Adipose tissue (tissue), 3 donors: ENCODE data around the gene DYSF. TPM values are rescaled to one million over a fixed set of nuclear protein-coding genes. Genes with fewer than 3 reads are reported as not detected.

Source experiments
- H3K27ac ChIP-seq: one replicate; pipeline ENCODE4 v1.5.1; 2013; ENCODE audit warnings: low read depth, low read length
- WGBS, 3 donors: extraction: QIAGEN DNeasy Blood & Tissue Kit; methylation state at CpG; one replicate each; pipeline ENCODE4 v1.1.7; 2013; 5-methylcytosine and 5-hydroxymethylcytosine counted together
- polyA plus RNA-seq, 3 donors: library from polyadenylated mRNA; stranded (reverse); fragments of 200-250 nt; gene quantifications; one replicate each; pipeline ENCODE4 v1.2.3, GENCODE V29; 2013
- donor health status: healthy with polysubstance abuse.
- donor health status: Bipolar disorder and iron deficiency.
- donor health status: healthy.

DYSF gene
- polyA plus RNA-seq, 3 donors = 1.5 to 24.0 (median 20.7) TPM

DNA sequence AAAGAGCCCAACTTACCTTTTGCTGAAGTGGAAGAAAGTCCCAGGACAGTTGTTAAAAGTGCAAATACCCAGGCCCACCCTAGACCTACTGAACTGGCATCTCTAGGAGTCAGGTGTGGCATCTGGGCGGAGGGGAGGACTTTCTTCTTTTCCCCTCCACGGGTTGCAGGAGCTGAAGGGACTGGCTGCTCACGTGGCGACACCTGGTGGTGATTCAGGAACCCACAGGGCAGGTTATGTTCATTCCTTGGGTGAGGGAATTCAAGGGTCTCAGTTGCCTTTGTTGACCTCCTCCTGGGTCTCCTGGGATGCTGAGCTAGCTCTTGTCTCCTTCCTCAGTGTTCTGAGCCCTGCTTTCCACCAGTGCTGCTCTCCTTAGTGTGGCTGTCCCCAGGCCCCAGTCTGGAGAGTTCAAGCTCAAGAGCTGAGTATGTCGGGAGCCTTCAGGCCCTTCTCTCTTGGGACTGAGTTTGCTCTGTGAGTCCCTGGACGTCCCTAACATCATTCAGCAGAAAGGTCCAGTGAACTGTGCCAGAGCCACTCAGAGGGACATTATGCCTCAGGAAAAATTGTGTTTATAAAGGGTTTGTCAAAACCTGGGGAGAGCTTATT, 56.9 kb downstream of the DYSF start:
- 12 to 21% (median 17%) methylated on average over 6 of the region's 6 CpGs for WGBS, 3 donors
- no peak overlapping the region for H3K27ac ChIP-seq

GRCh38 chr2:71510938-71511337, 57.6 kb downstream of the DYSF start:
- no peak overlapping the region for H3K27ac ChIP-seq
- 73 to 84% (median 76%) methylated on average over 9 of the region's 9 CpGs for WGBS, 3 donors

DNA sequence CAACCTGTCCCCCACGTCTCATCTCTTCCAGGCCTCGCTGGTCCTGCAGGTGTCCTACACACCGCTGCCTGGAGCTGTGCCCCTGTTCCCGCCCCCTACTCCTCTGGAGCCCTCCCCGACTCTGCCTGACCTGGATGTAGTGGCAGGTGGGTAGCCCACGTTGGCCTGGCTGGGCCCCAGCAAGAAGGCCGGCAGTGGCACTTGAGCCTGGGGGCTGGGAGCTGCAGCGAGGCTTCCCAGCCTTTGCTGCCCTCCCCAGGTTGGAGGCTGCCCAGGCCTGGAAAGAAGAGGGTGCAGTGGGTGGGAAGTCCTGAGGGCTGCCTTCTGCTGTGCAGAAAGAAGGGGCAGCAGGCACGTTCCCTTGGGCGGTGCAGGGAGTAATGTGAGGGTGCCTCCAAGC, 58.4 kb downstream of the DYSF start:
- H3K27ac ChIP-seq = no peak overlapping the region
- WGBS, 3 donors = 66 to 82% (median 77%) methylated on average over 10 of the region's 10 CpGs

- WGBS, 3 donors = 76 to 81% (median 78%) methylated on average over 4 of the region's 4 CpGs
- no peak overlapping the region for H3K27ac ChIP-seq
Measured at GRCh38 chr2:71512386-71512785, 59.0 kb downstream of the DYSF start.

- H3K27ac ChIP-seq = no peak overlapping the region
Measured at GRCh38 chr2:71513096-71513495, 59.7 kb downstream of the DYSF start.

DNA sequence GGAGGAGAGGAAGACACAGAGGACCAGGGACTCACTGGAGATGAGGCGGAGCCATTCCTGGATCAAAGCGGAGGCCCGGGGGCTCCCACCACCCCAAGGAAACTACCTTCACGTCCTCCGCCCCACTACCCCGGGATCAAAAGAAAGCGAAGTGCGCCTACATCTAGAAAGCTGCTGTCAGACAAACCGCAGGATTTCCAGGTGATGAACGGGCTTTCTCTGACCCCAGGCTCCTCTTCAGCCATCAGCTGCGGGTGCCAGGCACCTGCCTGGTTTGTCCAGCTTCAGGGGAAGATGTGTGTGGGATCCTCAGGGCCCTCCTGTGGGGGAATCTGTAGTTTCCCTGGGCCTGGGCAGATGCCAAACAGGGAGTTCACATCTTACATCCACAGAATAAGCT, 60.4 kb downstream of the DYSF start:
- H3K27ac ChIP-seq = no peak overlapping the region
- whole genome bisulfite sequencing, 3 donors = 73 to 87% (median 75%) methylated on average over 11 of the region's 11 CpGs

More at GRCh38 chr2:71513096-71513495, 59.7 kb downstream of the DYSF start:
- 64 to 71% (median 65%) methylated on average over 11 of the region's 11 CpGs for WGBS, 3 donors

DNA sequence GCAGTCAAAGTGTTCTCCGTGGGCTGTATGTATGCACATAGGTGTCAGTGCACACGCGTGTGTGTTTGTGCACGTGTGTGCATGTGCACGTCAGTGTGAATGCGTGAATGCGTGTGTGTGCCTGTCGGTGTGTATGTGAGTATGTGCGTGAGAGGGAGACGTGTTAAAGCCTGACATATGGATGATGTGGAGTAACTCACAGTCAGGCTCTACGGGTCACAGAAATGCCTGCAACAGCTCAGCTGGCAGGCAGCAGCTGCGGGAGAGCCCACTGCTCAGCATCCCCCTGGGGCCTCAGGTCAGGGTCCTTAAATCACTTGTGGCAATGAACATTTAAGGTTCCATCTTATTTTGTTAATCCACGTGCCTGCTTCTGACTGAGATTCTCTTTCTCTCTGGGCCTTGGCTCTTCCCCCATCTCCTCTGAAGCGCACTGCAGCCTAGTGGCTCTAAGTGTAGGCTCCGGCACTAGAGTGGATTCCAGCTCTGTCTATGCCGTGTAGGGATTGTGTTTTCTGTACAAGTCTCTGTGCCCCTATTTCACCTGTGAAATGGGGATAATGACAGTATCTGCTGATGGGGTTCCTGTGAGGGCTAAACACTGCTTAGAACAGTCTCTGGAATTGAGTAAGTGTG, 63.0 kb downstream of the DYSF start:
- WGBS, 3 donors = 72 to 88% (median 83%) methylated on average over 16 of the region's 16 CpGs
- H3K27ac ChIP-seq = no peak overlapping the region

DNA sequence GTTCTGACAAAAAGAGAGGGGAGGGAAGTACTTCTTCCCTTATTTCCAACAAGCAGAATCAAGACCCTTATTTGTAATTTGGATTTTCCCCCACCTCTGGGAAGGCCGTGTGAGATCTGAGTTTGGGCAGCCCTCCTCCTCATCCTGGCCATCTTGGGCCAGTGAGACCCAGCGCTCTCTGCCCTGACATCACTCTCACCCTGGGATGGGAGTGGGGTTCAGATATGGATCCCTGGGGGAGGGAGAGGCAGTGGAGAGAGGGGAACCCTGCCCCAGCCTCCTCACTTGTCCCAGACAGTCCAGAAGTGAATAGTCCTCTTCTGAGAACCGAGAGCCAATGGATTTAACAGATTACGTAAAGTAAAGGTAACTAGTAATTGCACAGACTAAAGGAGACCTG, 64.5 kb downstream of the DYSF start:
- 76 to 86% (median 83%) methylated on average over 4 of the region's 4 CpGs for WGBS, 3 donors

GRCh38 chr2:71521436-71521950, 68.1 kb downstream of the DYSF start:
- no peak overlapping the region for H3K27ac ChIP-seq
- WGBS, 3 donors = 75 to 92% (median 91%) methylated on average over 8 of the region's 8 CpGs

More for the DNA sequence above, 64.5 kb downstream of the DYSF start:
- no peak overlapping the region for H3K27ac ChIP-seq

GRCh38 chr2:71524476-71524875, 71.1 kb downstream of the DYSF start:
- WGBS, 3 donors = 54 to 81% (median 81%) methylated on average over 6 of the region's 6 CpGs
- no peak overlapping the region for H3K27ac ChIP-seq

GRCh38 chr2:71526141-71526540, 72.8 kb downstream of the DYSF start:
- H3K27ac ChIP-seq = no peak overlapping the region
- WGBS, 3 donors = 83 to 90% (median 89%) methylated on average over 17 of the region's 17 CpGs

- no peak overlapping the region for H3K27ac ChIP-seq
- 67 to 87% (median 85%) methylated on average over 9 of the region's 9 CpGs for WGBS, 3 donors
Measured at GRCh38 chr2:71526975-71527374, 73.6 kb downstream of the DYSF start.

- 82 to 93% (median 87%) methylated on average over 10 of the region's 10 CpGs for WGBS, 3 donors
- no peak overlapping the region for H3K27ac ChIP-seq
Measured at GRCh38 chr2:71528131-71528591, 74.8 kb downstream of the DYSF start.

DNA sequence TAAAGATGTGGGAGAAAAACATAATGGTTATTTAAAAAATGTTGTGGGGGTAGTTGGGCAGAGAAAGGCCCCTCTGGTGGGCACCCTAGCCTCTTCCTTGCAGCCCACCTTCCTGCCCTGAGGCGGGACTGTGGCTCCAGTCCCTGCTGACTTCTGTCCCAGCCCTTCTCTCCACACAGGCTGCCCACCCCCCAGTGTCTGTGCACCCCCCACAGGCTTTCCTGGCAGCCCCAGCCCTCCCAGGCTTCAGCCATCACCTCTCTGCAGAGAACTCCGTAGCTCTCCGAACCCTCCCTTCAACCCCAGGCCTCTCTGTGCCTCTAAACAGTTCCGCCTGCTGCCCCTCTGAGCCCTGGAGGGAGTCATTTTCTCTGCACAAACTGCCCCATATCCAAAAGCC, 75.4 kb downstream of the DYSF start:
- no peak overlapping the region for H3K27ac ChIP-seq
- 78 to 95% (median 91%) methylated on average over 4 of the region's 4 CpGs for WGBS, 3 donors

- no peak overlapping the region for H3K27ac ChIP-seq
- 61 to 68% (median 64%) methylated on average over 8 of the region's 8 CpGs for WGBS, 3 donors
Measured at GRCh38 chr2:71530211-71530610, 76.8 kb downstream of the DYSF start.

DNA sequence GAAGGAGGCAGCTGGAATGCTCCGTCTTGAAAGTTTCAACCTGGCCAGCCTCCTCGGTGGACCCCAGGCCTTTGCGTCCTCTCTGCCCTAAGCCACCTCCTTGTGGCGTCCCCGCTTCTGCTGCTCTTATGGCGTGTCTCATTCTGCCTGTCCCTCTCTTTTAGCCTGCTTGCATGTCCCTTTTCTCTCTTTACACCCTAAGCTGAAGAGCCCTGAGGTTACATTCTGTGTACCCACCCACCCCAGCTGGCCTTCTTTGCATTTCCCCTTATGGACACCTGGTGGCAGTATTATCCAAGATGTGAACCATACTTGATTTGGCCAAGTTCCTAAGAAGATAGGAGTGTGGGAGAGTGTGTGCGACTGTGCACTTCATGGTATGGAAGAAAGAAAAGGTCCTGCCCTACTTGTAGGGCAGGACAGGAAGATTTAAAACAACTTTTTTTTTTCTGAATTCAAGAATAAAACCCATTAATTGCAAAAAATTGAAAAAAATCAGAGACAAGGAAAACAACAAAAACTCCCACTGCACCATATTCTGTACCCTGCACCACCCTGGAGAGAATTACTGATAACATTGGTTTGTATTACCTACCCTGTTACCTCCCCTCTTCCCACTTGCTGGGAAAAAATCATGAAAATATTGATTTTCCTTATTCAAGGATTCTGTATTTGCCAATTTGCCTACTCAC, 77.4 kb downstream of the DYSF start:
- no peak overlapping the region for H3K27ac ChIP-seq
- 72 to 76% (median 75%) methylated on average over 7 of the region's 7 CpGs for WGBS, 3 donors

DNA sequence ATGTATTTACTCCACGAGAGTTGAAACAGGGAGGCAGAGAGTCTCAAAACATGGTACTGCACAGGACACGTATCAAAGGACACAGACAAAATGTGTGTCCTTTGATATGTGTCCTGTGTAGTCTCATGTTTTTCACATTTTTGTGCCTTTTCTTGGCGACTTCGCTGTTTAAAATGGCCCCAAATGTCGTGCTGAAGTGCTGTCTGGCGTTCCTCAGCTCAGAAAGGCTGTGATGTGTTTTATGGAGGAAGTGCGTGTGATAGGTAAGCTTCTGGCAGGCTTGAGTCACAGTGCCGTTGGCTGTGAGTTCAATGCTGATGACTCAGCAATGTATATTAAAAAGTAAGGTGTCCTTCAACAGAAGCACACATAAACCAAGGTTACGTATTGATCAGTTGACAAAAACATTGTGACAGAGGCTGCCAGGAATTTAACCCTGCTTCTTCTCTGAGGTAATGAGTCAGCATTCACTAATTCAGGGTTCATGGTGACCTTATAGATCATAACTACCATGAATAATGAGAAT, 78.2 kb downstream of the DYSF start:
- no peak overlapping the region for H3K27ac ChIP-seq
- WGBS, 3 donors = 56 to 65% (median 65%) methylated on average over 9 of the region's 9 CpGs

- 86 to 95% (median 92%) methylated on average over 2 of the region's 2 CpGs for WGBS, 3 donors
- H3K27ac ChIP-seq = no peak overlapping the region
Measured at GRCh38 chr2:71532327-71532726, 79.0 kb downstream of the DYSF start.

DNA sequence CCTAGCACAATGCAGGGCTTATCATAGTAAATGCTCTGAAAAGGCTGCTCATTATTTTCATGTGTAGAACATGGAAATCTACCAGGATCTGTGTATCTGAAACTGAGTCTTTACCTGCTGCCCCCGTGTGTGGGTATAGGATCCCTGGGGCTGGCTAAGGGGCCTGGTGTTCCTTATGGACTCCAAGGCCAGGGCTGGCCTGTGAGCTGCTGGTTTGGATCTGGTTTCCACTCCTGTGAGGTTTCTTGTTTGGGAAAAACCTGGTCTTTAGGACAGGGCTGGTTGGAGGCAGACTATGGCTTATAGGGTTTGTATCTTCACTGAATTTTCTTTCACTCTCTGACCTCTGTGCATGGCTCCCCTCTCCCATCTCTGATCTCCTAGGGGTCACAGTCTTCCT, 80.8 kb downstream of the DYSF start:
- no peak overlapping the region for H3K27ac ChIP-seq
- WGBS, 3 donors = 58 to 96% (median 64%) methylated on average over 1 of the region's 1 CpG
